ENCODE results near the gene DCAF17.

DCAF17 gene

GRCh38 chr2:171393487-171393886, 40.5 kb upstream of the DCAF17 start:
- H3K27ac ChIP-seq = no peak overlapping the region
- no peak for TF ChIP-seq ZFX (IDR thresholded peaks at IDR 0.05)
- TF ChIP-seq CTCF (conservative IDR thresholded peaks at IDR 0.05) = no peak

- H3K27ac ChIP-seq = no peak overlapping the region
- TF ChIP-seq CTCF (conservative IDR thresholded peaks at IDR 0.05) = no peak
- TF ChIP-seq ZFX (IDR thresholded peaks at IDR 0.05) = no peak
These were observed 39.8 kb upstream of the DCAF17 start for GRCh38 chr2:171394164-171394740.

GRCh38 chr2:171399292-171399691, 34.7 kb upstream of the DCAF17 start:
- no peak overlapping the region for H3K27ac ChIP-seq
- TF ChIP-seq ZFX (IDR thresholded peaks at IDR 0.05) = no peak

DNA sequence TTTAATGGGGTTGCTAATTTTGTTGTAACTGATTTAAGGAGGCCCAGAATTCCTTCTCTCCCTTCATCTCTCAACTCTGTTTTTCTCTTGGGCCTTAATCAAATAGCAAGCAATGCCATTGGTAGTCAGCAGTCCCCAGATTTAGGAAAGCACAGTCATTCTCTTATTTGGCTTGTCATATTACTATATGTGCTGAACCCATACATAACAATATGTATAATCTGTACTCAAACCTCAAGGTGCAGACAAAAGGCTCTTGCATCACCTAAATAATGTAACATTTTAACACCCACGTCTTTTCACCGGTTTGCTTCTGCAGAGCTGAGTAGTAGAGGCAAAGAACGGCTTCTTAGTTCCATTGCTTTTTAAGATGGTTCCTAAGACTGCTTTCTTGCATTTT, 33.6 kb upstream of the DCAF17 start:
- no peak overlapping the region for H3K27ac ChIP-seq
- no peak for TF ChIP-seq CTCF (conservative IDR thresholded peaks at IDR 0.05)
- TF ChIP-seq ZFX (IDR thresholded peaks at IDR 0.05) = no peak

DNA sequence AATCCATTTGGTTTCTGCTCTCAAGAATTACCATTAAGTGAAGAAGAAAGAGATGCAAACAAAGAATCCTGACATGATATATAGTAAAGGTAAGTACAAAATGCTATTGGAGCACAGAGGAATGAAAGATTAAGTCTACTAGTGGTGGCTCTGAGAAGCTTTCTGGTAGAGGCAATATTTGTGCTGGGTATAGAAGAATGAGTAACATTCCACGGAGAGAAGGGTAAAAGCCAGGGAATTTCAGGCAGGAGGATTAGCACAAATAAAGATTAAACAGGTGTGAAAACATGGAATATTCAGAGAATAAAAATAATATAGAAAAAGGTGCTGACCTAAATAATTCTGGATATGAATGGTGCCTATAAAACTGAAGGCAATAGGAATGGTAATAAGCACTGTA, 32.1 kb upstream of the DCAF17 start:
- TF ChIP-seq ZFX (IDR thresholded peaks at IDR 0.05) = no peak
- TF ChIP-seq CTCF (conservative IDR thresholded peaks at IDR 0.05) = no peak
- no peak overlapping the region for H3K27ac ChIP-seq

DNA sequence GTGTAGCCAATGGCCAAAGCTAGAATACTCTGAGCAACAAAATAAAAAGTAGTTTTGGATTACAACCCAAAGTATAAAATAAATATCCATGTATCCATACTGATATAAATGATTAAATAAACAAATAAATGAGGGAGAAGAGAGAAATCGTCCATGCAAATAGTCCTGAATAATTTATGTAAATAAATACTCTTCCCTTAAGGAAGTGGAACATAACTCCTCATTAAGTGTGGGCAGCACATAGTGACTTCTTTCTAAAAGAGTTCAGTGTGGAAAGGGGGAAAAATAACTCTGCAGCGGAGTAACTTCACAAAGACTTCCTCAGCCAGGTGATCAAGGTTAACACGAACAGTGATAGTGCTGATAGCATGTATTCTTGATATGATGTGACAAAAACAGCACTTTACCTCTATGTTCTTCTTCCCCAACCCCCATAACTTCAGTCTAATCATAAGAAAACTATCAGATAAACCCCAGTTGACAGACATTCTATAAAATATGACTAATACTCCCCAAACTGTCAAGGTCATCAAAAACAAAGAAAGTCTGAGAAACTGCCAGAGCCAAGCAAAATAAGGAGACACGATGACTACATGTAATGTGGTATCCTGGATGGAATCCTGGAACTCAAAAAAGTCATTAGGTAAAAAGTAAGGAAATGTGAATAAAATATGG, 31.0 kb upstream of the DCAF17 start:
- no peak overlapping the region for H3K27ac ChIP-seq
- TF ChIP-seq ZFX (IDR thresholded peaks at IDR 0.05) (no peak), CTCF (conservative IDR thresholded peaks at IDR 0.05) (no peak)

GRCh38 chr2:171404261-171404660, 29.8 kb upstream of the DCAF17 start:
- H3K27ac ChIP-seq = no peak overlapping the region
- TF ChIP-seq CTCF (conservative IDR thresholded peaks at IDR 0.05) = no peak
- no peak for TF ChIP-seq ZFX (IDR thresholded peaks at IDR 0.05)

GRCh38 chr2:171404719-171405118, 29.3 kb upstream of the DCAF17 start:
- no peak overlapping the region for H3K27ac ChIP-seq
- TF ChIP-seq CTCF (conservative IDR thresholded peaks at IDR 0.05) (no peak), ZFX (IDR thresholded peaks at IDR 0.05) (no peak)
